GM12878 (cell line): ENCODE results near the gene NPSR1. TPM values are rescaled to one million over a fixed set of nuclear protein-coding genes. Genes with fewer than 3 reads are reported as not detected.
A peak's percentile ranks its signal among the peaks of the same experiment; 100 is the strongest.

ENCODE experiments used
- ATAC-seq: fragments of 200-7000 bp; cut with Tn5 transposase; 3 replicates; pipeline ENCODE4 v1.9.1; 2020; ENCODE audit warnings: mild to moderate bottlenecking, moderate library complexity
- BruUV-seq: library from RNA; stranded (reverse); fragments of 400-500 nt; replicated peaks from 2 replicates; lab custom pipeline; 2021; lab: Mats Ljungman, UMichigan
- CTCF ChIA-PET: fragments of 300-600 bp; sonication (Branson Sonifier 250); formaldehyde crosslinking; extraction: SDS; loops from one replicate; lab custom pipeline; 2021; ENCODE audit warnings: inconsistent platforms; lab: Yijun Ruan, JAX
- POLR2A ChIA-PET: fragments of 350-600 bp; formaldehyde crosslinking; extraction: SDS; loops from one replicate; lab custom pipeline; 2021; ENCODE audit warnings: inconsistent platforms; lab: Charles Lee
- RAD21 ChIA-PET: fragments of 300-600 bp; sonication (Branson Sonifier 250); formaldehyde crosslinking; loops from one replicate; lab custom pipeline; 2023; ENCODE audit warnings: antibody characterized with exemption; ENCODE audit not compliant: unreplicated experiment; lab: Charles Lee
- SMC1A ChIA-PET: fragments of 300-600 bp; sonication (Branson Sonifier 250); formaldehyde crosslinking; loops from one replicate; lab custom pipeline; 2023; ENCODE audit not compliant: unreplicated experiment, uncharacterized antibody; lab: Charles Lee
- DNase-seq: peaks from one replicate; pipeline ENCODE4 v3.0.0-alpha.2; 2011; ENCODE audit warnings: low read depth, low spot score
- FAIRE-seq: peaks from 3 replicates; lab custom pipeline; 2011; peaks lifted over from hg19 to GRCh38; lab: Jason Lieb, UNC
- H2AFZ ChIP-seq: 2 replicates; pipeline ENCODE4 v1.6.0; 2011; ENCODE audit warnings: low read depth, low read length, control low read depth; ENCODE audit not compliant: control insufficient read depth
- H3K27ac ChIP-seq: 2 replicates; pipeline ENCODE4 v1.5.1; 2011; ENCODE audit warnings: control low read depth; ENCODE audit not compliant: control insufficient read depth, insufficient read depth
- H3K27me3 ChIP-seq, 2 experiments: replicated peaks in 1 of 2; 2 replicates each; pipeline versions ENCODE4 v1.6.0 to v1.6.1; 2011; ENCODE audit warnings: low read length in 1 of 2; ENCODE audit not compliant: control insufficient read depth in 2 of 2, insufficient read depth in 2 of 2
- H3K36me3 ChIP-seq, 2 experiments: 2 replicates each; pipeline ENCODE4 v1.5.1; 2011; ENCODE audit warnings: low read length in 1 of 2; ENCODE audit not compliant: control insufficient read depth in 2 of 2, insufficient read depth in 2 of 2
- H3K4me1 ChIP-seq: 2 replicates; pipeline ENCODE4 v1.6.1; 2011; ENCODE audit warnings: mild to moderate bottlenecking, low read length, moderate library complexity, mixed read lengths; ENCODE audit not compliant: control insufficient read depth, insufficient read depth
- H3K4me2 ChIP-seq: 2 replicates; pipeline ENCODE4 v1.6.0; 2011; ENCODE audit warnings: control low read depth; ENCODE audit not compliant: control insufficient read depth, insufficient read depth
- H3K4me3 ChIP-seq: fragments of 200-600 bp; sonication (generic); 2 replicates; pipeline ENCODE4 v1.5.1; 2016
- H3K79me2 ChIP-seq: 2 replicates; pipeline ENCODE4 v1.6.0; 2011; ENCODE audit warnings: low read length; ENCODE audit not compliant: control insufficient read depth, insufficient read depth
- H3K9ac ChIP-seq: 2 replicates; pipeline ENCODE4 v1.8.0; 2011; ENCODE audit warnings: low read length, control low read depth, mixed read lengths; ENCODE audit not compliant: control insufficient read depth, insufficient read depth
- H3K9me3 ChIP-seq: replicated peaks from 3 replicates; pipeline ENCODE4 v1.5.1; 2011; ENCODE audit warnings: mild to moderate bottlenecking, low read length; ENCODE audit not compliant: control insufficient read depth, insufficient read depth
- H4K20me1 ChIP-seq: 2 replicates; pipeline ENCODE4 v1.6.0; 2011; ENCODE audit not compliant: control insufficient read depth, insufficient read depth
- E2F4 ChIP-seq: IDR thresholded peaks from 2 replicates; pipeline ENCODE4 v1.6.1; 2012; ENCODE audit warnings: low read depth, low read length, improper control_type of control experiment
- ELK1 ChIP-seq: IDR thresholded peaks from 2 replicates; pipeline ENCODE4 v1.6.1; 2012; ENCODE audit warnings: low read depth, low read length, improper control_type of control experiment
- ETV6 ChIP-seq, 2 experiments: fragments of 450-650 bp in 1 of 2; IDR thresholded peaks in 1 of 2; conservative IDR thresholded peaks in 1 of 2; 2 replicates each; pipeline ENCODE4 v1.6.1; 2014; ENCODE audit warnings: antibody characterized with exemption in 1 of 2, borderline replicate concordance in 1 of 2, low read depth in 1 of 2, mild to moderate bottlenecking in 1 of 2, moderate library complexity in 1 of 2
- IKZF1 ChIP-seq: fragments of 450-650 bp; conservative IDR thresholded peaks from 2 replicates; pipeline ENCODE4 v1.6.1; 2017; ENCODE audit warnings: antibody characterized with exemption, mild to moderate bottlenecking
- KAT2A ChIP-seq: conservative IDR thresholded peaks from 2 replicates; pipeline ENCODE4 v1.6.1; 2011; ENCODE audit warnings: low read depth, low read length; ENCODE audit not compliant: control insufficient read depth
- MLLT1 ChIP-seq: fragments of 450-650 bp; IDR thresholded peaks from 2 replicates; pipeline ENCODE4 v1.6.1; 2016; ENCODE audit warnings: mild to moderate bottlenecking
- MTA3 ChIP-seq: IDR thresholded peaks from 2 replicates; pipeline ENCODE4 v1.6.1; 2012; ENCODE audit warnings: low read length, inconsistent platforms, borderline replicate concordance
- PAX8 ChIP-seq: fragments of 450-650 bp; IDR thresholded peaks from 2 replicates; pipeline ENCODE4 v1.6.1; 2017; ENCODE audit warnings: mild to moderate bottlenecking, moderate library complexity
- PML ChIP-seq: IDR thresholded peaks from 2 replicates; pipeline ENCODE4 v1.6.1; 2012; ENCODE audit warnings: low read length, inconsistent platforms
- RAD21 ChIP-seq: IDR thresholded peaks from 2 replicates; pipeline ENCODE4 v1.6.1; 2011; ENCODE audit warnings: mild to moderate bottlenecking, low read depth, low read length, moderate library complexity; ENCODE audit not compliant: insufficient read depth
- RELB ChIP-seq: fragments of 450-650 bp; IDR thresholded peaks from 2 replicates; pipeline ENCODE4 v1.6.1; 2017; ENCODE audit warnings: low read depth, mild to moderate bottlenecking, moderate library complexity
- SMC3 ChIP-seq: IDR thresholded peaks from 2 replicates; pipeline ENCODE4 v1.6.1; 2011; ENCODE audit warnings: low read length, improper control_type of control experiment, borderline replicate concordance
- TCF12 ChIP-seq: IDR thresholded peaks from 2 replicates; pipeline ENCODE4 v1.6.1; 2011; ENCODE audit warnings: low read depth, mild to moderate bottlenecking, low read length
- WRNIP1 ChIP-seq: IDR thresholded peaks from 2 replicates; pipeline ENCODE4 v1.6.1; 2011; ENCODE audit warnings: low read depth, low read length, improper control_type of control experiment, borderline replicate concordance
- YY1 ChIP-seq: IDR thresholded peaks from 2 replicates; pipeline ENCODE4 v1.6.1; 2011; ENCODE audit warnings: low read depth, mild to moderate bottlenecking, low read length
- ZNF622 ChIP-seq: fragments of 450-650 bp; IDR thresholded peaks from 2 replicates; pipeline ENCODE4 v1.6.1; 2017; ENCODE audit warnings: mild to moderate bottlenecking, inconsistent platforms
- WGBS: methylation state at CpG from one replicate; pipeline ENCODE4 v1.1.6; 2016; ENCODE audit warnings: low lambda C conversion rate; ENCODE audit not compliant: insufficient replicate concordance, insufficient coverage; ENCODE audit errors: missing lambda C conversion rate; 5-methylcytosine and 5-hydroxymethylcytosine counted together
- in situ Hi-C: fragments of 300-500 bp; cut with MboI; formaldehyde crosslinking; loops from 9 replicates; pipeline ENCODE4 v1.14.3; 2018; ENCODE audit warnings: mixed read lengths
- intact Hi-C: fragments of 100-400 bp; cut with micrococcal nuclease; formaldehyde crosslinking; loops from one replicate; pipeline ENCODE4 v1.14.2; 2022; ENCODE audit not compliant: unreplicated experiment
- polyA plus RNA-seq, 11 experiments: library from polyadenylated mRNA; depleted of rRNA in 4 of 11; unstranded in 6 of 11; stranded (reverse) in 5 of 11; fragments of >200 nt; fragmentation: Nextera tagmentation in 4 of 11; fragmentation: Illumina TruSeq in 1 of 11; extraction: Ambion mirVana in 4 of 11; extraction: Trizol in 1 of 11; gene quantifications; 1 replicate in 1 of 11; 2 replicates in 10 of 11; pipeline versions ENCODE4 v1.2.1 to v1.2.3, GENCODE V29; 2011 to 2016; ENCODE audit warnings: inconsistent platforms in 2 of 11, missing spikeins in 2 of 11, low read depth in 1 of 11
- total RNA-seq, 4 experiments: library from RNA; depleted of rRNA in 3 of 4; stranded (reverse); fragments of >200 nt in 3 of 4; fragmentation: Illumina TruSeq in 1 of 4; extraction: Trizol in 1 of 4; gene quantifications; 2 replicates each; pipeline versions ENCODE4 v1.2.1 to v1.2.3, GENCODE V29; 2013 to 2021

NPSR1 gene
- total and polyA plus RNA-seq, 10 of the 15 experiments (the other 5 are each of a cell fraction or from before 2014, with no cell fraction given), result 0.20 TPM; not detected in 9

- H2AFZ ChIP-seq, result no peak overlapping the region; the same call in 1 of the 2 replicates
- ChIA-PET CTCF (interaction anchor here (0.7 to 4.8 kb wide), 12 partner anchors 12 to 281 kb away, joined by 3 to 46 read pairs (median 5); partner anchors contain the start of gene DPY19L1), RAD21 (interaction anchor here (0.8 to 2.8 kb wide), 8 partner anchors 12 to 276 kb away, joined by 3 to 21 read pairs (median 6); no protein-coding TSS in a partner anchor), POLR2A (interaction anchor here (1.2 kb wide), 1 partner anchor 9 kb away, joined by 4 read pairs; no protein-coding TSS in a partner anchor), SMC1A (interaction anchor here (1.1 to 3.4 kb wide), 13 partner anchors 14 to 276 kb away, joined by 3 to 29 read pairs (median 4); no protein-coding TSS in a partner anchor)
- no peaks in the 10 kb centered on the region for H3K9me3 ChIP-seq
- H3K4me2 ChIP-seq, result no peak overlapping the region
- WGBS, result 30% methylated on average over 3 of the region's 3 CpGs
- in situ Hi-C loops, result no loop called here
- no peak overlapping the region for H3K4me3 ChIP-seq
- no TSS peak for BruUV-seq
- H4K20me1 ChIP-seq, result no peaks in the 10 kb centered on the region
- DNase-seq (no peak), ATAC-seq (no peak), FAIRE-seq (peak; percentile 66)
- no peaks in the 10 kb centered on the region for H3K4me1 ChIP-seq
- H3K9ac ChIP-seq, result no peak overlapping the region
- no peak overlapping the region for H3K27ac ChIP-seq
- H3K36me3 ChIP-seq, result no peaks in the 10 kb centered on the region
- no peaks in the 10 kb centered on the region for H3K27me3 ChIP-seq
- no peaks in the 10 kb centered on the region for H3K79me2 ChIP-seq
- intact Hi-C loops, result loop anchor here (2.0 to 10.0 kb wide), 4 partner anchors 63 to 965 kb away; no protein-coding TSS in a partner anchor
- peak; percentile 32; the same call in 1 of the 2 replicates for TF ChIP-seq RAD21
- peak; percentile 43; the same call in 1 of the 2 replicates for TF ChIP-seq IKZF1
- no peak for TF ChIP-seq PML
- peak; percentile 43; the same call in 1 of the 2 replicates for TF ChIP-seq YY1
- no peak for TF ChIP-seq WRNIP1
- TF ChIP-seq SMC3, result peak; percentile 30; the same call in 1 of the 2 replicates
- TF ChIP-seq MLLT1, result 0 out of 2 replicates have a peak, but pooled peaks have one; percentile 41
- no peak for TF ChIP-seq E2F4
- TF ChIP-seq ETV6 (conservative IDR thresholded peaks at IDR 0.05 in 1 of 2, IDR thresholded peaks at IDR 0.05 in 1 of 2; ENCODE audit: borderline replicate concordance in 1 of 2, low read depth in 1 of 2), result no peak
- TF ChIP-seq KAT2A, result no peak
- TF ChIP-seq TCF12, result no peak
- TF ChIP-seq RELB, result no peak
- TF ChIP-seq MTA3, result no peak
- TF ChIP-seq ELK1, result no peak
- no peak for TF ChIP-seq PAX8
- no peak for TF ChIP-seq ZNF622
These were observed 101.6 kb downstream of the NPSR1 start for GRCh38 chr7:34759477-34760125.
